SIG-M5 (cell line): ENCODE measurements around the gene C1orf21.

ENCODE experiments used
- DNase-seq: peaks from one replicate; lab custom pipeline; 2025; lab: John Stamatoyannopoulos, UW

C1orf21 gene

GRCh38 chr1:184650177-184650866 lies 263.5 kb downstream of the C1orf21 start:
- no peak for DNase-seq

DNA sequence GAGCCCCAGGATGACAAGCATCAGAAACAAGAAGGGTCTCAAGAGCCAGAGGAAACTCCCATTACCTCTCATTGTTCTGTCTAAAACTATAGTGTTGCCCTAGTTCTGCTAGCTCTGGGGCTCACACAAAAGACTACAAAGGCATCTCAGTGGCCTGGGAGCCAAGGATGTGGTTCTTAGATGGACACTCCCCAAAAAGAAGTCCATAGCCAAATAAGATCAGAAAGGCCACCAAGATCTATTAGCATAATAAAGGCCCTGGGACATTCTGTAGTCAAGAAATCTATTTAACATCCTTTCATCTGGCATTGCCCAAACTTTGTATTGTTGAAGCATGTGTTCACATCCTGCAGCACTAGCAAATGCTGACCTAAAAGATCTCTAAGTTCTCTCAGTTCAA lies 268.4 kb downstream of the C1orf21 start:
- no peak for DNase-seq

DNA sequence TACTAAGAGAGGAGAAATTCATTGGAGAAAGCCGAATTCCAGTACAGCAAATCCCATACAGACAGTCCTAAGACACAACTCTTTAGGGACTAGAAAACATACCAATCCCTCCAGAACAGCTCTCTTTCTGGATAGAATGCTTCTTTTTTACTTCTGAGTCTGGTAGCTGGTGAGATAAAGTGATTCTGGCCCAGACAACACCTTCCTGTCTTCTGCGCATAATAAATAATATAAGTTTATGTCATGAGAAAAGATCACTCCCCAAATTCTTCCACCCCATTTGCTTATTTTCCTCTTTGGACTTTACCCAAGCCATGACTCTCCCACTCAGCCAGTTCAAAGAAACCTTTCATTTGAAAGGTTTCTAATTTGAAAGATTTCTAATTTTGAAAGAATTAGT lies 269.4 kb downstream of the C1orf21 start:
- no peak for DNase-seq

GRCh38 chr1:184658055-184658454 lies 271.2 kb downstream of the C1orf21 start:
- no peak for DNase-seq

- no peak for DNase-seq
Observed at GRCh38 chr1:184660462-184661191, 273.8 kb downstream of the C1orf21 start.

- DNase-seq = no peak
Observed at GRCh38 chr1:184661801-184662200, 275.0 kb downstream of the C1orf21 start.

- DNase-seq = no peak
Observed at GRCh38 chr1:184664042-184664660, 277.3 kb downstream of the C1orf21 start.

GRCh38 chr1:184664661-184665060 lies 277.8 kb downstream of the C1orf21 start:
- no peak for DNase-seq

GRCh38 chr1:184665360-184665759 lies 278.5 kb downstream of the C1orf21 start:
- DNase-seq = no peak

DNA sequence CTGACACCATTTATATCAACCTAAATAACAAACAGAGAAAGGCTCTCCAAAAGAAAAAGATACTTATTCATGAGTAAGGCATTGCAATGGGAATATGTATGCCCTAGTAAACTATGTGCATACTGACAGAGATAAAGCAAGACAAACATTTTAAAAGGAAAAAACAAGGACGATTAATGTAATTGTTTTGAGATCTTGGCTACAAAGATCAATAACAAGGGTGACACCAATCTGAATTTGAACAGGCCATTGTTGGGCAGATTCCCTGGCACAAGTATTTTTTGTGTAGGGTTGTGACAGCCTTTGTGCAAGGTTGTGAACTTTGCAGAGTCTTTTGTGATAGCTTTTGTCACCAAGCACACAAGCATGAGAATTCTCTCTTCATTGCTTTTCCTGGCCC lies 282.6 kb downstream of the C1orf21 start:
- DNase-seq = no peak

DNA sequence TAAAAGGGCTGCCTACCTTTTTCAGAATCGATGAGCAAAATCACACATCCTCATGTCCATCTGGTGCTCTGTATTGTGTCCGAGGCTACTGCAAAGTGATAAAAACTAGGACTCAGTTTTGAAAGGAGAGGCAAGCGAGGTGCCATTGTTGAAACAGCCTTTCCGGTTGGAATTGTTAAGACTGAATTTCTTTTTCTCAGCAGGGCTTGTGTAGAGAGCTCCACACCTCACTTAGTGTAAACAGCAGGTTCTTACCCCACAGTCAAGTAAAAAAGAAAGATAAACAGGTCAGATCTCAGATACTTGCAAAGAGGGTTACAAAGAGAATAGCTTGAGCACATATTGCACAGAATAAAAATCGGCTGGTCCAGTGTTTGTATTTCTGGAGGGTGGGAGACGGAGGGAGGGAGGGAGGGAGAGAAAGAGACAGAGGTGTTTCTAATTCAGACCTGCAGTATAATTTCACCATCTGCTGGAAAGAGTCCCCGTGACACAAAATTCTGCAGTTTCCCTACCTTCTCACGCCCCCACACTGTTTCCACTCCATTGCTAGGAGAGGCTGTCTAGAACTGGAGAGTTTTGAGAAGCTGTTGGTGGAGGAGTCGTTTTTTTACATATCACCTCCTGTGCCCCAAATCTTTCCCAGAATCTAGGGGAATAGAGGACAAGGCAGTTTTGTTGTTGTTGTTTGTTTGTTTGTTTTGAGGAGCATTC lies 285.3 kb downstream of the C1orf21 start:
- no peak for DNase-seq

GRCh38 chr1:184673305-184673704 lies 286.5 kb downstream of the C1orf21 start:
- no peak for DNase-seq

DNA sequence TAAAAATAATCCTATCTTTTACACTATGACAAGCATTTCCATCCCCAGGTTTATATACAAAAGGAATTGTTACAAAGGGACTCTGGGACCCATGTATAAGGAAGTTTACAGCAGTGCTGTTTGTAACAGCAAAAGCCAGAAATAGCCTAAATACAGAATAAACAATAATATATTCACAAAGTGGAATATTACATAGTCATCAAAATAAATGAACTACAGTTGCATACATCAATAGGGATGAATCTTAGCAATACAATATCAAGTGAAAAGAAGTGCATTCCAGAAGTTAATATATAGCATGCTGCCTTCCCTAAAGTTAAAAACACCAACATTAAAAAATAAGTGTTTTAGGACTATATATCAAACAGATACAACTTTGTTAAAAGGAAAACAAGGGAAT lies 290.5 kb downstream of the C1orf21 start:
- no peak for DNase-seq
